GM18499 (cell line): Measurements from ENCODE around the gene ABCD3.

ENCODE experiments used
- ATAC-seq: cut with Tn5 transposase; IDR thresholded peaks from one replicate; pipeline ENCODE4 v1.9.1; 2021; ENCODE audit warnings: moderate number of reproducible peaks; ENCODE audit not compliant: insufficient read depth, unreplicated experiment

The ABCD3 gene

DNA sequence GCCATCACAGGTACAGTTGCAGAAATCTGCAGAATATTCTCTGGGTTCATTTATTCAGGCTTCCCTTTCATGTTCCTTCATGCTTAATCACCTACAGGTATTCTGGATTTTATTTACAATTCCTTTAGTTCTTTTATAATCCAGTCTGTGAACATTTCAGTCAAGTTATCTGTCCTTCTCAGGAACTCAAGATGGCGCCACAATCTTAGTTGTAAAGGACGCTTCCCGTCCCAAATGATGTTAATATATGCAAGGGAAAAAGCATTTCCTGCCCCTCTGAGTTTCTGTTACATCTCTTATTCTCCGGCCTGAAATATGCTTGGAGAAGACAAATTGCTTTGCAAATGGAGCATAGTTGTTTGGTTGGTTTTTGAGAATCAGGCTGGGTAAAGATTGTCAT lies 104.1 kb downstream of the ABCD3 start:
- no peak for ATAC-seq

DNA sequence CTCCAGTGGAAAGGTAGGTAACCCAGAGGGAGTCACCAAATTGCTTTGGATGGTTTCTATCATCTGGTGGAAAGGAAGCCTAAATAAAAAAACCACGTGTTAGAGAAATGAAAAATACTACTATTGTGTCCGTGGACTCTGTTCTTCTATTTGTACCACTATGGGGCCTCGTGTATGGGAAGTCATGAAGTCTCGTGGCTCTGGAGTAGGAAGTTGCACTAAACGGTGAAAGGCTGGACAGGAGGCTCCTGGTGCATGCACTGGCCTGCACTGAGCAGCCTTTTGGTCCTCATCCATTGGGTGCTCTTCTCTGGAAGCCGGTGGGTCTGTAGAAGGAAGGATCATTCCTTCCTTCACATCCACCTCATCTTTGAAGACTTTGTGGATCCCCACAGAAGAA lies 106.3 kb downstream of the ABCD3 start:
- no peak for ATAC-seq

- no peak for ATAC-seq
Measured at GRCh38 chr1:94526152-94526980, 108.2 kb downstream of the ABCD3 start.

DNA sequence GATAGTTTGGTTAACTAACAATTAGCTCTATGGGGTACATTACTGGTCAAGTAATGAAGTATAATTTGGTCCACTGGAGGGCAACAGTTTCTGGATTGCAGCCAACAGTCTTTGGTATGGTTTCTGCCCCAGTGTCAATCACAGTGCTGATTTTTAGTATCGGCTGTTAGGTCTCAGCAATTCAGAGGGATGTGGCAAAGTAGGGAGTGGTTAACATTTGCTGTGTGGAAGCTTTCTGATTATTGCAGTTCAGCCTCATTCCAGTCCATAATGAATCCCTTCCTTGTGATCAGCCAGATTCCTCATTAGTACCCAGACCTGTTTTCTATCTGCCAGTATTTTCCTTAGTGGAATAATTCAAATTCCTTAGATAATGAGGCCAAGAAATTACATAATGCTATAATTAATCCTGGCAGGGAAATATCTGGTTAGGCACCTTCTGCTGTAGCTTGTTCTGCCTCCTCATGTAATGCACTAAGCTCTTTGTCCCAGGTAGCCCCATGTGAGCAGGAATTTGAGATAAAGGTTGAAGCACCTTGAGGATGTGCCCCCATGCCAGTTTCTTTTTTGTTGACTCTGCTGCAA lies 109.3 kb downstream of the ABCD3 start:
- ATAC-seq, result no peak

DNA sequence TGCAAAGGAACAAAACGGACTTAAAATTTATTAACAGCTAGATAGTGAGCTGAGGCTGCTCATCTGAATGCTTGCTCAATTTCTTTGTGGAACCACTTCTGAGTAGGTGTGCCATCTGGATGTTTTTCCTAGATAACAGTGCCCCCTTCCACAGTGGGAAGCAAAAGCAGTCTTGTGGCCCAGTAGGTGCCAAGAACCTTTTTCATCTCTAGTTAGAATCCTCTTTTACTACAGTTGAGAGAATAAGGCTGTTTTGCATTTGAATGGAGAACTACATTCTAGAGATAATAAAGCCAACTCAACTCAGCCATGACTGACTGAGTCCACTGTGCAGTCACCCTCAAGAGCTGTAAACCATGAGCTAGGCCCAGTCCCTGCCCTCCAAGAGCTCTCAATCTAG lies 110.1 kb downstream of the ABCD3 start:
- ATAC-seq, result no peak

GRCh38 chr1:94528826-94529225 lies 110.6 kb downstream of the ABCD3 start:
- ATAC-seq, result no peak

GRCh38 chr1:94529416-94529815 lies 111.2 kb downstream of the ABCD3 start:
- no peak for ATAC-seq

GRCh38 chr1:94530373-94530878 lies 112.2 kb downstream of the ABCD3 start:
- ATAC-seq, result no peak

DNA sequence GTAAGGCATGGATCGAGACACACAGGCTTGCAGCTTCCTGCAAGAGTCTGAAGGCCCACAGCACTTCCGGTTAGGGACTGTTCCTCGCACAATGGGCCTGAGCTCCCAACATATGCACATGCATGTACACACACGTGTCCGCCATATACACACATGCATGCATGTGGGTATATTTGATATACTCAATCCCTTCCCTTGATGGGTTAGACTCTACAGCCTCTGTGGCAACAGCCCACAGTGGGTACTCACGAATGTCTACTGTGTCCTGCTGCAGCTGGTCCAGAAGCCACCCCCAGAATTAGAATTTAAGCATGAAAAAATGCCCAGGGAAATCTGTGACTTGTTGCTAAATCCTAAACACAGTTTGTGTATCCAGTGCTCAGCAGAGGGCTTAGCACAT lies 113.5 kb downstream of the ABCD3 start:
- ATAC-seq, result no peak

GRCh38 chr1:94532077-94532476 lies 113.9 kb downstream of the ABCD3 start:
- no peak for ATAC-seq

GRCh38 chr1:94535095-94535494 lies 116.9 kb downstream of the ABCD3 start:
- ATAC-seq, result no peak

- ATAC-seq, result no peak
Measured at GRCh38 chr1:94535879-94536278, 117.7 kb downstream of the ABCD3 start.

DNA sequence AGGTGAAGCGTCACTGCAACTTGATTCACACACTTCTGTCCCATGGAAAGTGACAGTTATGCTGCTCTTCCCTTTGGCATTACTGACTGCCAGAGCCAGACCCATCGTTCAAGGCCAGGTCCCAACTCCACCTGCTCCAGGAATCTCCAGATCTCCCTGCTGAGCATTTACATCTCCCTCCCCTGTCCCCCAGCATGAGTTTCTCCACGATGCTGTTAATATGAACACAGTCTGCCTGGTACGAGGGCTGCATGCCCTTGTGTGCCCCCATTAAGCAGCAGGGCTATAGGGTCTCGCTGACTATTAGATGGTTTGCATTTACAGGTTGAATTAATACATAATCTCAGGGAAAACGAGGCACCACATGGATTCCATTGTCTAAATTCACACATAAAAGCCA lies 119.1 kb downstream of the ABCD3 start:
- no peak for ATAC-seq

DNA sequence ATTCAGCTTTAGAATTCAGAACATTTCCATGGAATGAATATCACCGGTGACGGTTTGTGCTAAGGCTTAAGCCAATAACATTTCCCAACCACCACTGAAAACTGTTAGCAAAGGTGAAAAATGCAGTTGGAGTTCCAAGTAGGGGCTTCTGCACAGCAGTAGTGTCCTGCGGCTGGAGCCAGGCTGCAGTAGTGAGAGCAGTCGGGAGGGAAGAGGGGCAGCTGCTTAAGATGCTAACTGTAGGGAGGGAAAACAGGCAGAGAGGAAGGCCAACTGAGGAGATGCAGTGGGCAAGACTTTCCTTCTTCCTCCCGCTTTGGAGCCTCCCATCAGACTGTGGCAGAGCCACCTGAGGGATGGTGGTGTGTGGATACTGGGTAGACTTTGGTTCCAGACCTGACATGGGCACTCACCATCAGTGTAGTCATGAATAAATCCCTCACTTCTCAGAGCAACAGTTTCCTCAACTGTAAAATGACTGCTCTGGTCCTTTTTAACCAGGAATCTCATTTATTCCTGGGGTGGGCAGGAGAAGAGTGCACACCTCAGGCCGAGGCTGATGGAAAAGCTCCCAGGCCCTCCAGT lies 120.1 kb downstream of the ABCD3 start:
- ATAC-seq, result no peak

- ATAC-seq, result no peak
Measured at GRCh38 chr1:94539496-94539895, 121.3 kb downstream of the ABCD3 start.

DNA sequence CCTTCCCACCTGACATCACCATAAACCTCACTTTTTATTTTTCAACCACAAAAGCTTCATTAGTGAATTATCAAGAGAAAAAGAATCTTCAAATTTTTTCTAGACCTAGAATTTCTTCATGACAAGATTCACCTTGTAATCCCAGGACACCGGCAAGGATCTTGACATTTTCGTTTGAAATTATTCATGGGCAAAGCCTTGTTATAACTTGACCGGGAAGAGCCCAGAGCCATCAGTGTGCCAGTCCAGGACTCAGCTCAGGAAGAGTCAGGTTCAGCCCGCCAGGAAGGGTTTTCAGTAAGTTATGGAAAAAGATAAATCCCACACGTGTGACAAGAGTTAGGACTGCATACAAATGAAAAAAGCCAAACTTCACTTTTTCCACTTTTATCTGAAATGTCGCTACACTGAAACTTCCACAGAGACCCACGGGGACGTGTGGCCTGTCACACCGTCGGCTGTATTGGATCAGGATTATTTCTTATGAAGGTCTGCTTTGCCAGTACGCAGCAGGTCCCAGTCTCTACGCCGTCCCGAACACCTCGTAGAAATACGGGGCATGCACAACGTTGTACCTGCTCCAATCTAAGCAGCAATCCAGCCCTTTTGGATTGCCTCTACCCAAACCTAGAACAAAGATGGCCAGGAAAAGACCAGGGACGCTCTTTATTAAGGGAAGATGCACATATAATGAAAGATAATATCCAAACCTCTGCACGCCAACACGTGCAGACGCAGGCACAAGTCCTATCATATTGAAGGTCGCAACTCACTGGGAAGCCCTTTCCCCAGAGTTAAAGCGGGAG lies 122.5 kb downstream of the ABCD3 start:
- ATAC-seq, result no peak

DNA sequence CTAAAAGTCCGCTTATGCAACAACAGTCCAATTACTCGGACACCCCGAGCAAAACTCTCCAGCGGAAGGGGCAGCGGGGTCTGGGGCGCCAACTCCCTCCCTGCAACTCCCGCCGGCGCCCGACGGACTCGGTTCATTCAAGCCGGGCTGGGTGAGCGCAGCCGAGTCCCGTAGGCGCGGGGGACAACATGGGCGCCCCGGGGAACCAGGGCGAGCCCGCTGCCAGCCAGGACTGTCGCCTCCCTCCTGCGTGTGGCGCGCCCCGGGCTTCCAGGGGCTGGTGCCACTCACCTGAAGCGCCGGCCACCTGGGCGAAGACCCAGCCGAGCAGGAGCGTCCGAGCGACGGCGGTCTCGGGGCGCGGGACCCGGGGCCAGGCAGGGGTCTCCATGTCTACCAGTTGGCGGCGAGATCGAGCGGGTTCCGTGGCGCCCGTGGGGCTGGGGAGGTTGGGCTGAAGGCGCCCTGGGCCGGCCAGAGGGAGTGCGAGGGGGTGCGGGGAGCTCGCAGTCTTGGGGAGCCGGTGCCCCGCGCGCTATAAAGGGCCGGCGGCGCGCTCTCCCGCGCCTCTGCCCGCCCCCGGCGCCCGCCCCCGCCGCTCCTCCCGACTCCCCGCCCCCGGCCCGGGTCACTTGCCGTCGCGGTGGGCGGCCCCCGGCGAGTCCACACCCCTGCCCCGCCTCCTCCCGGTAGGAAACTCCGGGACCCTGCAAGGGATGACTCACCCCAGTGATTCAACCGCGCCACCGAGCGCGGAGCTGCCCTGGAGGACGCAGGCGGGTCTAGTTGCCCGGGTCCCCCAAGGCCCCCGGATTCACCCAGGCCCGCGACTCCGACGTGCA lies 123.3 kb downstream of the ABCD3 start, which contains the start of gene F3:
Gene F3 (minus strand): TSS at position 514 of the 842 bp plus-strand sequence. CDS start 123 bp downstream, at position 391.
- ATAC-seq, result no peak

DNA sequence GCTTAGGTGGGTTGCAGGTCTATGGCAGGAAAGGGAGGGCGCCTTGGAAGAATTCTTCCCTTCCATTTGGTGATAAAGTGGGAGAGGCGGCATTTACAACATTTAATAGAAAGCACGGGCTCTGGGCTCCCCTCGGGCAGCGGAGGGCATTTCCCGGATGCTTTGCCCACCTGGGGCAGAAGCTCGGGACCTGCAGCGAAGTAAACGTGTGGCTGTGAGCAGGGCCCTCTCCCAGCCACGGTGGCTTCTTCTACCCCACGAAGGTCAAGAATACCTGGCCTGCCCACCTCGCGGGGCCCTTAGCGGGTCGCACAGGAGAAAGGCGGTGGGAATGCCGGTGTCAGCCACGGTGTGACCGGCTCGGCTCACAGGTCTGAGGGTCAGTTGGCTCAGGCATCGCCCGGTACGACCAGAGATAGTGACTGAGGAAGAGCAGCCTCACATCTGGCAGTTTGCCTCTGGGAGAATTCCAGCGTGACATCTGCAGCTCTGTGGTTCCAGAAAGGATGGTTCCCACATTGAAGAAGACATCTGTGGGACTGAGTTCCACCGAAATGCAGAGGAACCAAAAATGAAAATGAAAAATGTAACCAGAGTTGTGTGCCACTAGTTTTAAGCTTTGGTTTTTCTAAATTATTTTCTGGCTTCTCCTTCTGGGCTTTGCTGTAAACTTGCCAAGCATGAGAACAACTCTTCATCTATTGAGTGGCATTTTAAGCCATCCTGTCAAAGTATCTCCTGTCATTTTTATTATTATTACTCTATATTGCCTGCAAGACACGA lies 124.1 kb downstream of the ABCD3 start:
- no peak for ATAC-seq

DNA sequence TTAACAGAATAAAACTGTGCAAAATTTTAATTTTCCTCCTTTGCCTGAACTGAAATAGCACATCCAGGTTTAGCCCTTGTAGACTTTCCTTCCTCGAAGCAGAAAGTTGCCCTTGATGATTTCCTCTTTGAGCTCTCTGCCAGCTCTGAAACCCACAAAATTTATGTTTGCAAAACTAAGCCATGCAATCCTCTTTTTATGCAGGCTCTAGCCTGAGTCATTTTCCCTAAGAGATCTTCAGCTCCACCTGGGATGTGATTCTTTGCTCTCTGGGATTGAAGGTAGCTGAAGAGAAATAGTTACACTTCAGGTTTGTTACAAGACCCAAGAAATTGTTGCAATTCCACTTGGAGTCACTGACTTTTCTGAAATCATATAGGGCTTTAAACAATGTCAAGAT lies 124.8 kb downstream of the ABCD3 start:
- ATAC-seq, result no peak
